HG03342 (cell line): ENCODE results near the gene LMX1A.

Experiments
- ATAC-seq: cut with Tn5 transposase; IDR thresholded peaks from one replicate; pipeline ENCODE4 v1.9.1; 2021; ENCODE audit warnings: mild to moderate bottlenecking, moderate library complexity; ENCODE audit not compliant: unreplicated experiment

The LMX1A gene

GRCh38 chr1:165369255-165369848, 12.8 kb upstream of the LMX1A start:
- peak; percentile 73 for ATAC-seq

DNA sequence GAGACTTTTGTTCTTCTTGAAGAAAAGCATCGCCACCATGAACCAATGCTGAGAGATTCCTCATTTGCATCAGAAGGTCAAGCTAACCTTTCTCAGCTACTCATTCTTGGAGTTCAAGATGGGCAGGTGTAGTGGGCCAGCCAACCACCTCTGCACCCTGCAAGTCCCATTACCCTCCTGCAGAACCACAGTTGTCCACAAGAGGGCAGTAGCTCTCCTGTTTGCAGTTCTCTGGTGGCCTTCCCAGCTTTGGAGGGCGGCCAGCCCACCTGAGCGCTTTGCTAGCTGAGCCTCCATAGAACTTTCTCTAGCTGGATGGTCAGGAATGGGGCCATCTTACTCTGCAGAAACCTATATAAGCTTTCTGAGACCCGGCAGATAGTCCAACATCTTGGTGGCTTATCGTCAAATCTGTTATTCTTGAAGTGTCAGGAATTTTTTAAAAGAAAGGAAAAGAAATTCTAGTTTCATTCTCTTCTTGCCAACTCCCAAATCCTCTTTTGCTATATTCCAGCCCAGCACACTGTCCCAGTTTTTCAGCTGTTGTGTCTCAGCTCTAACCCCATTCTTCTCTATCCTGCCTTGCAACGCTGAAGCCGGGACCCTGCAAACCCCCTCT, 11.0 kb upstream of the LMX1A start:
- ATAC-seq = peak; percentile 69

- ATAC-seq = no peak
Observed at GRCh38 chr1:165365341-165365740, 8.8 kb upstream of the LMX1A start.

- no peak for ATAC-seq
Observed at GRCh38 chr1:165364568-165365133, 8.1 kb upstream of the LMX1A start.

GRCh38 chr1:165356876-165357275, 361 bp upstream of the LMX1A start:
- ATAC-seq = no peak

DNA sequence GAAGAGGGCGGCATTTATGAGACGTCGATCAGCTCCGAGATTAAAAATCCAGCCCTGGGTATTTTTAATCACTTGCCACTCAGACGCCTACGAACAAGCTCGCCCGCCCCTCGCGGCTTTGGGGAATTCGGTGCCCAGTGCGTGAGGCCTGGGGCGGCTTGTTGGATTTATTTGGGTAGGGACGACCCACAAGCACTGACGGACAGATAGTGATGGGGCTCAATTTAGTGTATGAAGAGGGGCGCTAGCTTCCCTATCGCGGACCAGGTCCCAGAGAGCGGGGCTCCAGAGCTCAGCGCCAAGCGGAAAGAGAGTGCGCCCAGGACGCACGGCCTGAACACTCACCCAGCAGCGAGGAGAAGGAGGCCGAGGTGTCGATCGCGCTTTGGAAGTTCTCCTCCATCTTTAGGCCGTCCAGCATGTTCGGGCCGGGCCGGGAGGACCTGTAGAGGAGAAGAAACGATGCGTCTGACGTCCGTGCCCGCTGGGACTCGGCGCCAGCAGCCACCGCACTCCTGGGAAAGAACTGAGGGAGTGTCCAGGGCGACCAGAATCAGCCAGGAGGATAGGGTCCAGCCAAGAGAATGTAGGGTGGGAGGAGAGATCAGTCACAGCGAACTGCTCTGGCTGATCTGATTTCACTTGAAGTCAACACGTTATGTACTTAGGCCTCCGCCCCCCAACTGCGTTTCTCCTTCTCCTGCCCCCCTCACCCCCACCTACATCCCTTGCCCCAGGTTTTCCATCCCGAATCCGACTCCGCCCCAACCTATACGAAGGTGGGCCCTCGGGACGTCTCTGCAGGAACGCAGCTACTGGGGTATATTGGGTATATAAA, 1.2 kb downstream of the LMX1A start:
- no peak for ATAC-seq

DNA sequence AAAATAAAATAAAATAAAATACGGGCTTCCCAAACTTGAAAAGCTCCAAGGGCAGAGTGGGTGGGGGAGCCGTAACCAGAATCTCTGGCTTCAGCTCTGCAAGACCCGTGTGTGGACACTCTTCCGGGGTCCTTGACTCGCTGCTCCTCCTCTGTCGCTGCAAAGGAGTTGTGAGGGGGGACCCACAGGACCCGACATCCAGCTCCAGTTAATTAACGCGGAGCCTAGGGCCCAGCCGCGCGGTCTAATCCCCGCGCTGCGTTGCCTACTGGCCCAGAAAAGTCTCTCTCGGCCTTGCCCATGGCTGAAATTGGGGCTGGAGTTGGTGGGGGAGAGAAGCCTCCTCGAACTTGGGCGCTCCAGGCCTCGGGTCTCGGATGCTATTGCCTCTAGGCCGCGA, 1.8 kb downstream of the LMX1A start:
- no peak for ATAC-seq

DNA sequence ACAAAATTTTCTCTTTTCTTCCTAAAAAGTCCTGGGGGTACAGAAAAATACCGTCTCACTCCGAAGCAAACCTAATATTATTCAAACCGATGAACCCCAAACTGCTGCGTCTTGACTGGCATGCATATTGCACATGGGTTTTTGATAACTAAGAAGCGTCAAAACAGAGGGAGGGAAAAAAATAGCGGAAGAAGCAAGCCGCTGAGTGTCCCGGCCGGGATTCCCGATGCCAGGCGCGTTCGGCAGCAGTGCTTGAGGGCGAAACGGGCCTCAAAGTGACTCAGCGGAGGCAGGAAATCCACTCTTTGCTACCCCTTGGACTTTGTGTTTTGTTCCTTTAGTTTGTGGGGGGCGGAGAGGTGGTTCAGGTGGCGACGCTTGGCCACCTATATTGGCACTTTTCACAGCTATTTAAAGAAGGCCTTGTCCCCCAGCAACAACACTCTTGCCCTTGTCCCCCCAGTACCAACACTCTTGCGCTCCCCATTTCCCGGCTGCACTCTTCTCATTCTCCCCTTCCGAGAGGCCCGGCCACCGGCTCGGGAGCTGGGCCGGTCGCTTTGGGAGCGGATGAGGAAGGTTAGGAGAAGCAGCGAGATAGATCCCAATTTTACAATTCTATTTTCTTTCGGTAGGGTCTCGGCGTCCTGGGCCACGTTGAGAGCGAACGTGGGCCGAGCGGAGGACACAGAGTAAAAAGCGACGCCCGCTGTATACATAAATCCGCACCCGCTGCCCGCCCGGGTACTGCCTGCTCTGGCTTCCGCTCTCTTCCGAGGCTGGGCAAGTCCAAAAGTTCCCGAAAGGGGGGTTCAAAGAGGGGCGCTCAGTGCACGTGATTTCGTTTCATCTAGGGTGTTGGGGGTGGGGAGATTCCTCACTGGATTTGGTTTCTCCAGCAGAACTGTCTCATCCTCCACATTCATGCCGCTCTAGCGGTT, 2.5 kb downstream of the LMX1A start:
- ATAC-seq = no peak

- no peak for ATAC-seq
Observed at GRCh38 chr1:165352442-165353293, 3.8 kb downstream of the LMX1A start.

- ATAC-seq = no peak
Observed at GRCh38 chr1:165351863-165352441, 4.6 kb downstream of the LMX1A start.

- no peak for ATAC-seq
Observed at GRCh38 chr1:165350840-165351239, 5.7 kb downstream of the LMX1A start.

- no peak for ATAC-seq
Observed at GRCh38 chr1:165345502-165345901, 11.0 kb downstream of the LMX1A start.

GRCh38 chr1:165344736-165345135, 11.8 kb downstream of the LMX1A start:
- no peak for ATAC-seq

- no peak for ATAC-seq
Observed at GRCh38 chr1:165344198-165344597, 12.3 kb downstream of the LMX1A start.

DNA sequence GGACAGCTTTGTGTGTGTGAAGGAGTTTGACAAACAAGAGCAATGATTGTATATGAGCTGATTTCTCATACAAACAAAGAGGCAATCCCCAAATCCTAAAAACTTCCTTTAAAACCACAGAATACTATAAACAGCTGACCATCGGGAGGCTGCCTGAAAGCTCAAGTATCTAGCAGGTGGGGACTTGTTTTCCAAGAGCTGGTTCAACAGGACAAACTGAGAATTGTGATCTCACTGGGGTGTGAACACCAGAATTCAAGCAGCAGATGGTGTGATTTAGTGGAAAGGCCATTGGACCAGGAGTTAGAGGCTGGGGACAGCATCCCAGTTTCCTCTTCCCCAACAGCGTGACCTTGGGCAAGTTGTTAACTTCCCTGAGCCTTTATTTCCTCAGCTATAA, 13.9 kb downstream of the LMX1A start:
- no peak for ATAC-seq

DNA sequence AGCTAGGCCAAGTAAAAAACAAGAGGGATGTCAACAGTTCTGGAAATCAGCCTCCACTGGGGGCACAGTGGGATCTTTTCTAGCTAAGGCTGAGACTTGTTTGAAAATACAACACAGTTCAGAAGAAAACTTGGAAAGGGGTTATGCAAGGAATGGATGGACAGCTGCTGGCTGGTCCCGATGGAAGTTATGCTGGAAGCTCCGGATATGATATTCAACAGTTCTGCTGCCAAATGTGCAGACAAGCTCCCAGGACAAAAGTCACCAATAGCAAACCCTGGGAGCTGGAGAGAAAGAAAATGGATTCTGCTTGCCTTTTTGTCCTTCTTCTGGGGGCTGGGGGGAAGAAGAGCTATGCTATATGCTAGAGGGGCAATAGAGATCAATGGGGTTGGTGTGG, 14.3 kb downstream of the LMX1A start:
- ATAC-seq = no peak

DNA sequence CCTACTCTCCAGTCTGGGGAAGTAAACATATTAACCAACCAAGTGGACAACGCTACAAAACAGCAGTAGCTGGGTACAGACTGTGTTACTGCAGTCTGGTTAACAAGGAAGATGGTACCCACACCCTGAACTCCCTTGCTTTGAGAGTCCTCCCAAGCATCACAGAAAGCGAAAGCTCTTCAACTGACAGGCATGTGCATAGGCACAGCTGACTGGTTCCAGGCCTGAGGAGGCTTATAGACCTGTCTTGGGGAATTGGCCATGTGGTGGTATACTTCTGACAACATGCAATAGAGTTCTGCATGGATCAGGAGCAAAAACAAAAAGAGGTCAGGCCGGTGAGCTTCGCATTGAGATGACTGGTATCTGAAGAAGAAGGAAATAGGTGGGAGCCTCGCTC, 17.4 kb downstream of the LMX1A start:
- ATAC-seq = no peak

- ATAC-seq = no peak
Observed at GRCh38 chr1:165330483-165330882, 26.0 kb downstream of the LMX1A start.

- no peak for ATAC-seq
Observed at GRCh38 chr1:165329104-165329503, 27.4 kb downstream of the LMX1A start.
